Fibroblast of upper back skin (primary cell): ENCODE data around the gene TCF12.

ENCODE experiments used
- DNase-seq: peaks from one replicate; pipeline ENCODE4 v3.0.0-alpha.2; 2013

The TCF12 gene

GRCh38 chr15:56918046-56918938, at the start of gene TCF12:
TSS of gene TCF12 (plus strand) at chr15:56918644. CDS start at chr15:56919914, 1,270 bp downstream.
- peak; percentile 97 for DNase-seq

- peak; percentile 39 for DNase-seq
These were observed 48.9 kb upstream of the TCF12 start for GRCh38 chr15:56869573-56869972.

GRCh38 chr15:56871185-56871584, 47.3 kb upstream of the TCF12 start:
- DNase-seq, result peak; percentile 87

- DNase-seq, result no peak
These were observed 46.6 kb upstream of the TCF12 start for GRCh38 chr15:56871867-56872266.

- DNase-seq, result no peak
These were observed 41.0 kb upstream of the TCF12 start for GRCh38 chr15:56877255-56877970.

GRCh38 chr15:56879502-56879901, 38.9 kb upstream of the TCF12 start:
- no peak for DNase-seq

GRCh38 chr15:56883088-56883487, 35.4 kb upstream of the TCF12 start:
- no peak for DNase-seq

- no peak for DNase-seq
These were observed 32.0 kb upstream of the TCF12 start for GRCh38 chr15:56886363-56886931.

GRCh38 chr15:56886932-56887781, 31.3 kb upstream of the TCF12 start:
- peak; percentile 96 for DNase-seq

- no peak for DNase-seq
These were observed 30.5 kb upstream of the TCF12 start for GRCh38 chr15:56887782-56888438.

- DNase-seq, result no peak
These were observed 28.4 kb upstream of the TCF12 start for GRCh38 chr15:56890038-56890437.

GRCh38 chr15:56891852-56892440, 26.5 kb upstream of the TCF12 start:
- DNase-seq, result no peak

GRCh38 chr15:56892659-56893363, 25.6 kb upstream of the TCF12 start:
- no peak for DNase-seq

- no peak for DNase-seq
These were observed 25.1 kb upstream of the TCF12 start for GRCh38 chr15:56893364-56893678.

- DNase-seq, result no peak
These were observed 23.8 kb upstream of the TCF12 start for GRCh38 chr15:56894601-56895000.

- DNase-seq, result no peak
These were observed 16.5 kb upstream of the TCF12 start for GRCh38 chr15:56901931-56902330.

GRCh38 chr15:56906766-56907165, 11.7 kb upstream of the TCF12 start:
- DNase-seq, result no peak

GRCh38 chr15:56910801-56911200, 7.6 kb upstream of the TCF12 start:
- no peak for DNase-seq

GRCh38 chr15:56913241-56913640, 5.2 kb upstream of the TCF12 start:
- DNase-seq, result no peak

GRCh38 chr15:56913670-56914069, 4.8 kb upstream of the TCF12 start:
- peak; percentile 57 for DNase-seq

- DNase-seq, result no peak
These were observed 2.6 kb upstream of the TCF12 start for GRCh38 chr15:56915888-56916287.
